ENCODE results near the gene TRIO.

Gene TRIO

DNA sequence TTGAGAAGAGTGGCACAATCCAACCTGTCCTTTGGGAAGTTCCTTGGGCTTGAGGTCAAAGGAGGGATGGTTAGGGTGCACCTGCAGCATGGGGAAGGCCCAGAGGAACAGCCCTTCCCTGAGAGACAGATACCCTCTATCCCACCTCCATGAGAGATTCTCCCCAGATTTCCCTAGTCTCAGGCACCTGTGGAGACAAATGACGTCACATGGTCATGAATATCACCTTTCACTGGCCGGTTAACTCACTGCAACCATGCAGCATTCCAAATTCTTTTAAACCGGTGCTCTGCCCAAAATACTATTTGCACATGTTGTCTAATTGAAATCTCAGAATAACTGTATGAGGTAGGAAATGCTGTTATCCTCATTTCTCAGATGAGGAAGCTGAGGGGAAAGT is 15.6 kb upstream of the TRIO start:
- Histone ChIP-seq H3K9me3 (ENCODE audit: low read depth, low read length) (no peaks in the 10 kb centered on the region), H3K36me3 (ENCODE audit: insufficient read depth, low read length) (no peaks in the 10 kb centered on the region), H3K9ac (ENCODE audit: insufficient read length) (no peak overlapping the region), H3K4me3 (no peak overlapping the region), H3K27ac (no peak overlapping the region)
- TF ChIP-seq EZH2 (IDR thresholded peaks at IDR 0.05) (no peak), POLR2AphosphoS5 (IDR thresholded peaks at IDR 0.05; ENCODE audit: borderline replicate concordance, low read depth, low read length) (no peak), FOXP2 (optimal IDR thresholded peaks at IDR 0.05; ENCODE audit: control extremely low read depth, extremely low read length, insufficient read depth) (no peak)
- no peak for DNase-seq (ENCODE audit: low read depth, low spot score)

DNA sequence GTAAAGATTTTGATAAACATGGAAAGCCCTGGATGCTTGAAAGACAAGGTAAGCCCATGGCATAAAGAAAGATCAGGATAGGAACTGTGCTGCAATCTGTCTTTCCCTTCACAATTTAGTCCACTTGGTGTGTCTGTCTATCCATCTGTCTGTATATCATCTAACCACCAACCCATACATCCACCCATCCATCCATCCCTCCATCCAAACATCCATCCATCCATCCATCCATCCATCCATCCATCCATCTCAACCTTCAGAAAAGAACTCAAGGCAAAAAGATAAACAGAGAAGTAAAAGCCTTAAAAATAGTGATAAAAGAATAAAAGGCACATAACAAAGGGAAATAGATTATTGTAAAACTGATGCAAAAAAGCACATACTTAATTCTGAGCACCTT is 15.1 kb upstream of the TRIO start:
- Histone ChIP-seq H3K9me3 (ENCODE audit: low read depth, low read length) (no peaks in the 10 kb centered on the region), H3K4me3 (no peak overlapping the region), H3K9ac (ENCODE audit: insufficient read length) (no peak overlapping the region), H3K36me3 (ENCODE audit: insufficient read depth, low read length) (no peaks in the 10 kb centered on the region), H3K27ac (no peak overlapping the region)
- DNase-seq (ENCODE audit: low read depth, low spot score): no peak
- TF ChIP-seq FOXP2 (optimal IDR thresholded peaks at IDR 0.05; ENCODE audit: control extremely low read depth, extremely low read length, insufficient read depth): no peak
- no peak for TF ChIP-seq POLR2AphosphoS5 (IDR thresholded peaks at IDR 0.05; ENCODE audit: borderline replicate concordance, low read depth, low read length)
- TF ChIP-seq EZH2 (IDR thresholded peaks at IDR 0.05): no peak

DNA sequence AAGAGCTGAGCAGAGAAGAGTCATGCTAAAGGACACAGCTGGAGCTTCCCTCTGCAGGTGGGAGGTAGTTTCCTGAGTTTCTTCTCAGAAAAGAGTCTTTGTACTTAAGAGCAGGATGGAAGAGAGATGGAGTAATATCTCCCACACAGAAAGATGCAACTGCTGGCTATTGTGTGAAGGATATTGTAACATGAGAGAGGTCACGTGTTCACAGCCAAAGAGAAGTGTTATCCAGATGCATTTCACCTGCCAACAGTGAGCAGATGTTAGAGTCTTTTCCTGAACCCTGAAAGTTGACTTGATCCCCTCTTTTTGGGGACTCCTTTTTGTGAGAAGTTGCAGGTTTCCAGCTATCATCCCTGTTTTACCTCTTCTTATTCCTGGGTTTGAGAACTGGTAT is 14.0 kb upstream of the TRIO start:
- H3K9me3 ChIP-seq (ENCODE audit: low read depth, low read length): no peaks in the 10 kb centered on the region
- H3K27ac ChIP-seq: no peak overlapping the region
- H3K36me3 ChIP-seq (ENCODE audit: insufficient read depth, low read length): no peaks in the 10 kb centered on the region
- DNase-seq (ENCODE audit: low read depth, low spot score): no peak
- H3K9ac ChIP-seq (ENCODE audit: insufficient read length): no peak overlapping the region
- TF ChIP-seq POLR2AphosphoS5 (IDR thresholded peaks at IDR 0.05; ENCODE audit: borderline replicate concordance, low read depth, low read length) (no peak), EZH2 (IDR thresholded peaks at IDR 0.05) (no peak), FOXP2 (optimal IDR thresholded peaks at IDR 0.05; ENCODE audit: control extremely low read depth, extremely low read length, insufficient read depth) (no peak)
- no peak overlapping the region for H3K4me3 ChIP-seq

DNA sequence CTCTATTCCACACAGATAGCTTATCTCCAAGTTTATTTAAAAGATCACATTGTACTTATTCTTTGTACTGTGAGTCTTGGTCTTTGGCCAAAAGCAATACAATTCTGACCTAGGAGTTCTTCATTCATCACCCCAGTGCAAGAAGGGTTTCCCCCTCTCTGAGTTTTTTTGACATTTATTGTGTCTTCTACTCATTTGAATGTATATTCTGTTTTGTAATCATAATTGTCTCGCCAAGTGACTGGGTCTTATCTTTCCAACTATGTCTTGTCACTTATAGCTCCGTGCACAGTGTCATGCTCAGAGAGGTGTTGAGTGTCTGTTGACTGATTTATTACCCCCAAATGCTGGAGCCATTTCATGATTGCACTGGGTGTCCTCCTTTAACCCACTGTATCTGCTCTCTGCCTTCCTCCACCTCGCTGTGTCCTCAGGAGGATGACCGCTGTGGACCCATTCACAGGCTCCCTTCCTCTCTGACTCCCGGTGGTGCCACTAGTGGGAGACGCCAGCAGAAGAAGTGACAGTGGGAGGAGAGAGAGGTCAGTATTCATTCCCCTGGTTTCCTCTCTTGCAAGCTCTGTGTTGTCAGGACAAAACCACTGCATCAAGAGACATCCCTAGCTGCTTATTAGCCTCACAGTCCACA is 11.2 kb upstream of the TRIO start:
- no peaks in the 10 kb centered on the region for H3K36me3 ChIP-seq (ENCODE audit: insufficient read depth, low read length)
- TF ChIP-seq POLR2AphosphoS5 (IDR thresholded peaks at IDR 0.05; ENCODE audit: borderline replicate concordance, low read depth, low read length) (no peak), FOXP2 (optimal IDR thresholded peaks at IDR 0.05; ENCODE audit: control extremely low read depth, extremely low read length, insufficient read depth) (no peak), EZH2 (IDR thresholded peaks at IDR 0.05) (no peak)
- DNase-seq (ENCODE audit: low read depth, low spot score): no peak
- no peak overlapping the region for H3K4me3 ChIP-seq
- no peaks in the 10 kb centered on the region for H3K9me3 ChIP-seq (ENCODE audit: low read depth, low read length)
- H3K27ac ChIP-seq: no peak overlapping the region
- H3K9ac ChIP-seq (ENCODE audit: insufficient read length): no peak overlapping the region

DNA sequence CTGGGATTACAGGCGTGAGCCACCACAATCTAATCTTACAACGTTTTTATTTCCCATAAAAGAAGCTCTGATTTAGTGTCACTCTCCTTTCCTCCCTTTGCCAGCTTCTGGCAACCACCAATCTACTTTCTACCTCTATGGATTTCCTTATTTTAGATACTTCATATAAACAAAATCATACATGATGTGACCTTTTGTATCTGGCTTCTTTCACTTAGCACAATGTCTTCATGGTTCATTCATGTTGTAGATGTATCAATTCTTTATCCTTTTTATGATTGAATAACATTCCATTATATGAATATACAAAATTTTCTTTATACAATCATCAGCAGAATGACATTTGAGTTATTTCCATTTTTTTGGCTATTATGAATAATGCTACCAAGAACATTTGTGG is 9.7 kb upstream of the TRIO start:
- H3K9me3 ChIP-seq (ENCODE audit: low read depth, low read length): no peaks in the 10 kb centered on the region
- TF ChIP-seq EZH2 (IDR thresholded peaks at IDR 0.05) (no peak), POLR2AphosphoS5 (IDR thresholded peaks at IDR 0.05; ENCODE audit: borderline replicate concordance, low read depth, low read length) (no peak), FOXP2 (optimal IDR thresholded peaks at IDR 0.05; ENCODE audit: control extremely low read depth, extremely low read length, insufficient read depth) (no peak)
- H3K4me3 ChIP-seq: no peak overlapping the region
- no peak overlapping the region for H3K27ac ChIP-seq
- H3K9ac ChIP-seq (ENCODE audit: insufficient read length): no peak overlapping the region
- no peaks in the 10 kb centered on the region for H3K36me3 ChIP-seq (ENCODE audit: insufficient read depth, low read length)
- no peak for DNase-seq (ENCODE audit: low read depth, low spot score)

DNA sequence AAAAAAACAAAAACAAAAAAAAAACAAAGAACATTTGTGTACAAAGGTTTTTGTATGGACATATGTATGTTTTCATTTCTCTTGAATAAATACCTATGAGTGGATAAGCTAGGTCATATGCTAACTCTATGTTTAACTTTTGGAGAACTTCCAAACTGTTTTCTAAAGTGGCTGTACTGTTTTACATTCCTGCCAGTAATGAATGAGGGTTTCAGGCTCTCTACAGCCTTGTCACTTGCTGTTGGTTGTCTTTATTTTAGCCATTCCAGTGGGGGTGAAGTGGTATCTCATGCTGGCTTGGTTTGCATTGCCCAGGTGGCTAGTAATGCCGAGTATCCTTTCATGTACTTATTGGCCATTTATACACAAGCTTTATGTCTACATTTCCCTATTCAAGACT is 9.1 kb upstream of the TRIO start:
- H3K4me3 ChIP-seq: no peak overlapping the region
- H3K36me3 ChIP-seq (ENCODE audit: insufficient read depth, low read length): no peaks in the 10 kb centered on the region
- H3K9ac ChIP-seq (ENCODE audit: insufficient read length): no peak overlapping the region
- H3K27ac ChIP-seq: no peak overlapping the region
- H3K9me3 ChIP-seq (ENCODE audit: low read depth, low read length): no peaks in the 10 kb centered on the region
- no peak for DNase-seq (ENCODE audit: low read depth, low spot score)
- TF ChIP-seq POLR2AphosphoS5 (IDR thresholded peaks at IDR 0.05; ENCODE audit: borderline replicate concordance, low read depth, low read length) (no peak), EZH2 (IDR thresholded peaks at IDR 0.05) (no peak), FOXP2 (optimal IDR thresholded peaks at IDR 0.05; ENCODE audit: control extremely low read depth, extremely low read length, insufficient read depth) (no peak)

DNA sequence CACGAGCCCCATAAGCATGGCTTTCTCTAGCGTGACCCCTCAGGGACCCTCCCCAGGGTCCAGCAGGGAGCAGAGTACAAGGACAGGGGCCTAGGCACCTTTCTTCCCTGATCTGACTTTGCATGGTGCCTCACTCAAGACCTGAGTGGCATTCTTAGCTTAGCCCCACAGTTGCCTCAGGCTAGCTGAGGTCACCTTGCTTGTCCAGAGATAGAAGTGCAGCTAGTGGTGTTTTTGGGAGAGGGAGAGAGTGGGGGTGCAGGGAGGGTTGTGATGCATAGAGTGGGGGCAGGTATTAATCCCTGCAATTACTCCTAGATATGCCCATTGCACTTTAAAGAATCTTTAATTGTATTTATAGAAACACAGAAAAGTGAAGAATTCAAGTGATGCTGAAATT is 8.4 kb upstream of the TRIO start:
- DNase-seq (ENCODE audit: low read depth, low spot score): no peak
- no peak for TF ChIP-seq POLR2AphosphoS5 (IDR thresholded peaks at IDR 0.05; ENCODE audit: borderline replicate concordance, low read depth, low read length)
- no peak for TF ChIP-seq FOXP2 (optimal IDR thresholded peaks at IDR 0.05; ENCODE audit: control extremely low read depth, extremely low read length, insufficient read depth)
- no peak for TF ChIP-seq EZH2 (IDR thresholded peaks at IDR 0.05)
- Histone ChIP-seq H3K36me3 (ENCODE audit: insufficient read depth, low read length) (no peaks in the 10 kb centered on the region), H3K9me3 (ENCODE audit: low read depth, low read length) (no peaks in the 10 kb centered on the region), H3K4me3 (no peak overlapping the region), H3K9ac (ENCODE audit: insufficient read length) (no peak overlapping the region), H3K27ac (no peak overlapping the region)

DNA sequence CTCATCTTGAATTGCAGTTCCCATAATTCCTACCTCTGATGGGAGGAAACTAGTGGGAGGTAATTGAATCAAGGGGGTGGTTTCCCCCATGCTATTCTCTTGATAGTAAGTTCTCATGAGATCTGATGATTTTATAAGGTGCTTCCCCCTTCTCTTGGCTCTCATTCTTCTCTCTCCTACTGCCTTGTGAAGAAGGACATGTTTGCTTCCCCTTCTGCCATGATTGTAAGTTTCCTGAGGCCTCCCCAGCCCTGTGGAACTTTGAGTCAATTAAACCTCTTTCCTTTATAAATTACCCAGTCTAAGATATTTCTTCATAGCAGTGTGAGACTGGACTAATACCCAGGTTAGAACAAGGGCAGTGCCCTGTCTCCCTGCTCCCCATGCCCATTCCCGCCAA is 7.5 kb upstream of the TRIO start:
- Histone ChIP-seq H3K27ac (no peak overlapping the region), H3K4me3 (no peak overlapping the region), H3K9me3 (ENCODE audit: low read depth, low read length) (no peaks in the 10 kb centered on the region), H3K9ac (ENCODE audit: insufficient read length) (no peak overlapping the region), H3K36me3 (ENCODE audit: insufficient read depth, low read length) (no peaks in the 10 kb centered on the region)
- TF ChIP-seq FOXP2 (optimal IDR thresholded peaks at IDR 0.05; ENCODE audit: control extremely low read depth, extremely low read length, insufficient read depth) (no peak), EZH2 (IDR thresholded peaks at IDR 0.05) (no peak)
- DNase-seq (ENCODE audit: low read depth, low spot score): no peak

DNA sequence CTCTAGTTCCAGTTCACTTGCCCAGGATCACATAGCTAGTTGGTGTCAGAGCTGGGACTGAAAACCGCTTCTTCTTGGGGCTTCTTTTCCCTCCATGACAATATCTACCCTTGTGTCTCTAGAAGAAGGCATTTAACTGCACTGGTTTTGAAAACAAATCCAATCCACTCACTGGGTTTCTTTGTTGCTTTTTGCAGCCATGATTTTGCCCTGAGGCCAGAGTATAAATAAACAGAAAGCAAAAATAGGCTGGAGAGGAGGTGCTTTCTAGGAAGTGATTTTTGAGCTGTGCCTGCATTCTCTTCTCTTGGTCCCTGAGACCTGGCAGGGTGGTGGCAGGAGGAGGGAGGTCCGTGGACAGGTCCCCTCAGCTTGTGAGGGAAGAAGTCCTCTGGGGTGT is 6.9 kb upstream of the TRIO start:
- TF ChIP-seq FOXP2 (optimal IDR thresholded peaks at IDR 0.05; ENCODE audit: control extremely low read depth, extremely low read length, insufficient read depth) (no peak), POLR2AphosphoS5 (IDR thresholded peaks at IDR 0.05; ENCODE audit: borderline replicate concordance, low read depth, low read length) (no peak), EZH2 (IDR thresholded peaks at IDR 0.05) (no peak)
- H3K9me3 ChIP-seq (ENCODE audit: low read depth, low read length): no peaks in the 10 kb centered on the region

More for the DNA sequence above, 6.9 kb upstream of the TRIO start:
- no peak for DNase-seq (ENCODE audit: low read depth, low spot score)
- Histone ChIP-seq H3K9ac (ENCODE audit: insufficient read length) (no peak overlapping the region), H3K36me3 (ENCODE audit: insufficient read depth, low read length) (no peaks in the 10 kb centered on the region), H3K4me3 (no peak overlapping the region), H3K27ac (no peak overlapping the region)
